Measurements from ENCODE around the gene CAPN5. TPM values are rescaled to one million over a fixed set of nuclear protein-coding genes. Genes with fewer than 3 reads are reported as not detected.
A peak's percentile ranks its signal among the peaks of the same experiment; 100 is the strongest.

CAPN5 gene
- total RNA-seq, 1 experiment from 2014 or later = 27.4 TPM

- TF ChIP-seq, protein P1, sequence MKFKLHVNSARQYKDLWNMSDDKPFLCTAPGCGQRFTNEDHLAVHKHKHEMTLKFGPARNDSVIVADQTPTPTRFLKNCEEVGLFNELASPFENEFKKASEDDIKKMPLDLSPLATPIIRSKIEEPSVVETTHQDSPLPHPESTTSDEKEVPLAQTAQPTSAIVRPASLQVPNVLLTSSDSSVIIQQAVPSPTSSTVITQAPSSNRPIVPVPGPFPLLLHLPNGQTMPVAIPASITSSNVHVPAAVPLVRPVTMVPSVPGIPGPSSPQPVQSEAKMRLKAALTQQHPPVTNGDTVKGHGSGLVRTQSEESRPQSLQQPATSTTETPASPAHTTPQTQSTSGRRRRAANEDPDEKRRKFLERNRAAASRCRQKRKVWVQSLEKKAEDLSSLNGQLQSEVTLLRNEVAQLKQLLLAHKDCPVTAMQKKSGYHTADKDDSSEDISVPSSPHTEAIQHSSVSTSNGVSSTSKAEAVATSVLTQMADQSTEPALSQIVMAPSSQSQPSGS (CRISPR knock-in tag; IDR thresholded peaks at IDR 0.05; ENCODE audit: borderline replicate concordance, low read depth) = no peak
- TF ChIP-seq FOXP1 (CRISPR knock-in tag; IDR thresholded peaks at IDR 0.05; ENCODE audit: borderline replicate concordance) = no peak
- no peak for TF ChIP-seq PRRX2 (CRISPR knock-in tag; IDR thresholded peaks at IDR 0.05)
Measured at GRCh38 chr11:77136784-77137420, 70.1 kb downstream of the CAPN5 start (continued).

GRCh38 chr11:77137421-77137820, 70.7 kb downstream of the CAPN5 start:
- Mint-ChIP-seq H3K4me1 (peaks cover 13% of the 10 kb centered on the region), H3K27ac (no peak overlapping the region), H3K9me3 (no peaks in the 10 kb centered on the region), H3K4me3 (no peak overlapping the region), H3K27me3 (ENCODE audit: low read depth) (no peaks in the 10 kb centered on the region; the same call in 1 of the 2 replicates), H3K36me3 (no peaks in the 10 kb centered on the region)
- TF ChIP-seq NFATC4 (CRISPR knock-in tag; IDR thresholded peaks at IDR 0.05) (no peak), ELF4 (CRISPR knock-in tag; IDR thresholded peaks at IDR 0.05; ENCODE audit: low read depth) (no peak), ZNF671 (CRISPR knock-in tag; IDR thresholded peaks at IDR 0.05) (no peak), ZNF232 (CRISPR knock-in tag; IDR thresholded peaks at IDR 0.05) (no peak), RORB (CRISPR knock-in tag; IDR thresholded peaks at IDR 0.05) (no peak), MAX (CRISPR knock-in tag; IDR thresholded peaks at IDR 0.05) (no peak), E2F5 (CRISPR knock-in tag; IDR thresholded peaks at IDR 0.05) (no peak), IRF2 (CRISPR knock-in tag; IDR thresholded peaks at IDR 0.05; ENCODE audit: borderline replicate concordance, low read depth) (no peak), NFYB (CRISPR knock-in tag; conservative IDR thresholded peaks at IDR 0.05; ENCODE audit: low read depth) (no peak), CBFB (CRISPR knock-in tag; IDR thresholded peaks at IDR 0.05; ENCODE audit: low read depth) (no peak)
- TF ChIP-seq, protein P2, sequence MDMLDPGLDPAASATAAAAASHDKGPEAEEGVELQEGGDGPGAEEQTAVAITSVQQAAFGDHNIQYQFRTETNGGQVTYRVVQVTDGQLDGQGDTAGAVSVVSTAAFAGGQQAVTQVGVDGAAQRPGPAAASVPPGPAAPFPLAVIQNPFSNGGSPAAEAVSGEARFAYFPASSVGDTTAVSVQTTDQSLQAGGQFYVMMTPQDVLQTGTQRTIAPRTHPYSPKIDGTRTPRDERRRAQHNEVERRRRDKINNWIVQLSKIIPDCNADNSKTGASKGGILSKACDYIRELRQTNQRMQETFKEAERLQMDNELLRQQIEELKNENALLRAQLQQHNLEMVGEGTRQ (CRISPR knock-in tag; IDR thresholded peaks at IDR 0.05) = no peak
- TF ChIP-seq, protein P3, sequence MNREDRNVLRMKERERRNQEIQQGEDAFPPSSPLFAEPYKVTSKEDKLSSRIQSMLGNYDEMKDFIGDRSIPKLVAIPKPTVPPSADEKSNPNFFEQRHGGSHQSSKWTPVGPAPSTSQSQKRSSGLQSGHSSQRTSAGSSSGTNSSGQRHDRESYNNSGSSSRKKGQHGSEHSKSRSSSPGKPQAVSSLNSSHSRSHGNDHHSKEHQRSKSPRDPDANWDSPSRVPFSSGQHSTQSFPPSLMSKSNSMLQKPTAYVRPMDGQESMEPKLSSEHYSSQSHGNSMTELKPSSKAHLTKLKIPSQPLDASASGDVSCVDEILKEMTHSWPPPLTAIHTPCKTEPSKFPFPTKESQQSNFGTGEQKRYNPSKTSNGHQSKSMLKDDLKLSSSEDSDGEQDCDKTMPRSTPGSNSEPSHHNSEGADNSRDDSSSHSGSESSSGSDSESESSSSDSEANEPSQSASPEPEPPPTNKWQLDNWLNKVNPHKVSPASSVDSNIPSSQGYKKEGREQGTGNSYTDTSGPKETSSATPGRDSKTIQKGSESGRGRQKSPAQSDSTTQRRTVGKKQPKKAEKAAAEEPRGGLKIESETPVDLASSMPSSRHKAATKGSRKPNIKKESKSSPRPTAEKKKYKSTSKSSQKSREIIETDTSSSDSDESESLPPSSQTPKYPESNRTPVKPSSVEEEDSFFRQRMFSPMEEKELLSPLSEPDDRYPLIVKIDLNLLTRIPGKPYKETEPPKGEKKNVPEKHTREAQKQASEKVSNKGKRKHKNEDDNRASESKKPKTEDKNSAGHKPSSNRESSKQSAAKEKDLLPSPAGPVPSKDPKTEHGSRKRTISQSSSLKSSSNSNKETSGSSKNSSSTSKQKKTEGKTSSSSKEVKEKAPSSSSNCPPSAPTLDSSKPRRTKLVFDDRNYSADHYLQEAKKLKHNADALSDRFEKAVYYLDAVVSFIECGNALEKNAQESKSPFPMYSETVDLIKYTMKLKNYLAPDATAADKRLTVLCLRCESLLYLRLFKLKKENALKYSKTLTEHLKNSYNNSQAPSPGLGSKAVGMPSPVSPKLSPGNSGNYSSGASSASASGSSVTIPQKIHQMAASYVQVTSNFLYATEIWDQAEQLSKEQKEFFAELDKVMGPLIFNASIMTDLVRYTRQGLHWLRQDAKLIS (CRISPR knock-in tag; IDR thresholded peaks at IDR 0.05; ENCODE audit: borderline replicate concordance) = no peak
- DNase-seq (ENCODE audit: low spot score) (no peak), ATAC-seq (no peak)
- ChIA-PET CTCF (interaction anchor here (1.6 kb wide), 1 partner anchor 10 kb away, joined by 15 read pairs; the partner anchor contains the start of gene MYO7A), POLR2A (no interaction called here)

GRCh38 chr11:77138106-77138649, 71.4 kb downstream of the CAPN5 start:
- no peak for DNase-seq (ENCODE audit: low spot score)
- Mint-ChIP-seq H3K9me3 (no peaks in the 10 kb centered on the region), H3K4me3 (no peak overlapping the region), H3K27me3 (ENCODE audit: low read depth) (no peaks in the 10 kb centered on the region; the same call in 1 of the 2 replicates), H3K4me1 (peaks cover 13% of the 10 kb centered on the region), H3K36me3 (no peaks in the 10 kb centered on the region), H3K27ac (no peak overlapping the region)
- ChIA-PET POLR2A (no interaction called here), CTCF (interaction anchor here (3.7 kb wide), 1 partner anchor 11 kb away, joined by 44 read pairs; the partner anchor contains the start of gene MYO7A)
- TF ChIP-seq HMGXB4 (CRISPR knock-in tag; IDR thresholded peaks at IDR 0.05) (0 out of 2 replicates have a peak, but pooled peaks have one; percentile 26), NR1H2 (CRISPR knock-in tag; IDR thresholded peaks at IDR 0.05) (no peak)
- no peak for ATAC-seq
